ENCODE results near the gene ZNF320.
A peak's percentile ranks its signal among the peaks of the same experiment; 100 is the strongest.
"Not testable (repeated sequence)": the region's sequence is repeated elsewhere in the genome, so short reads cannot be mapped to it uniquely, and the experiment has no call there.

Gene ZNF320

GRCh38 chr19:52917531-52917930 is 20.1 kb upstream of the ZNF320 start:
- DNase-seq: no peak

DNA sequence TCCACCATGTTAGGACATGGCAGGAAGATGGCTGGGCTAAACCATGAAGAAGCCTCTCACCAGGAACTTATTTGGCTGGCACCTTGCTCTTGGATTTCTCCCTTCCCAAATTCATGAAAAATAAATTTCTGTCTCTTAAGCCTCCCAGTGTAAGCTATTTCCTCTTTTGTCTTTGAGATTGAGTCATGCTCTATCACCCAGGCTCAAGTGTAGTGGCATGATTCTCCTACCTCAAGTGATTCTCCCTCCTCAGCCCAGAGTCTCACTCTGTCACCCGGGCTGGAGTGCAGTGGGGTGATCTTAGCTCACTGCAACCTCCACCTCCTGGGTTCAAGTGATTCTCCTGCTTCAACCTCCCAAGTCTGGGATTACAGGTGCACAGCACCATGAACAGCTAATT is 13.2 kb upstream of the ZNF320 start:
- DNase-seq: no peak

DNA sequence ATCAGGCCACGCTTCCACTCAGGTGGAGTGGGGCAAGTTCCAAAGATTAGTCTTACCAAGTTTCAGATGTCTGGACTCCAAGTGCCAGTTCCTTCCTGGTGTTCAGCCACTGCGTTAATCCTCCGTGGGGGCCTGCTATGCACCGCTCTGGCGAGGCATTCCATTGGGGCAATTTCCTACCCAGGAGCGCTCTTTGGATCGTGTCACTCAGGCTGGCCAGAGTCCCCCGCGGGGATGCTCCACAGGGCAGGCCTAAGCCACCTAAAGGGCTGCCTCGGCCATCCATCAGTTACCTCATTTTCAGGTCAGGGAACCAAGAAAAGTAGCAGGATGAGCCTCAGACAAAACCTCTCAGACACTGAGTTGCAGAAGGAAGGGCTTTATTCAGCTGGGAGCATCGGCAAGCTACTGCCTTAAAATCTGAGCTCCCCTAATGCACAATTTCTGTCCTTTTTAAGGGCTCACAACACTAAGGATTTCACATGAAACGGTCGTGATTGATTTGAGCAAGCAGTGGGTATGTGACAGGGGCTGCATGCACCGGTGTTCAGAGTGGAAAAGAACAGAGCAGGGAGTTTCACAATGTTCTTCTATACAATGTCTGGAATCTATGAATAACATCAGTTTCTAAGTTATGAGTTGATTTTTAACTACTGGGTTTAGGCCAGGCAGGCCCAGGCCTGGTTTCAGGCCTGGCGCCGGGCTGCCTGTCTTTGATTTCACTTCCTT is 6.8 kb upstream of the ZNF320 start:
- DNase-seq: not testable (repeated sequence)

- DNase-seq: no peak
These were observed 4.4 kb upstream of the ZNF320 start for GRCh38 chr19:52901842-52902241.

GRCh38 chr19:52898596-52898995 is 1.2 kb upstream of the ZNF320 start:
- not testable (repeated sequence) for DNase-seq

DNA sequence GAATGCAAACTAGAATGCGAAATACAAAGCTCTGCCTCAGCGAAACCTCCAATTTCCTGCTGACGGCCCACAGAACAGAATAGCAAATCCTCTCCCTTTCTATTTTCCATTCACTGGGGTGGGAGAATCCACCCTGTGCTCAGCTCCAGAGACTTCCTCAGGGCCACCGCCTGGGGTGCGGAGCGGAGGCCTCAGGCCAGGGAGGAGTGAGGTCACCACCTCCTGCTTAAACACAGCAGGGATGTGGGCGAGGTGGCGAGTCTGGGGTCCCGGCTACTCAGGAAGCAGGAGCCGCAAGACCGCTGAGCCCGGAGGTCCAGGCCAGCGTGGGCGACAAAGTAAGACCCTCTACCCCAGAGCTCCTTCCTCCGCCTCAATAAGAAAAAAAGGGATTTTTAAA is 666 bp upstream of the ZNF320 start:
- no peak for DNase-seq

DNA sequence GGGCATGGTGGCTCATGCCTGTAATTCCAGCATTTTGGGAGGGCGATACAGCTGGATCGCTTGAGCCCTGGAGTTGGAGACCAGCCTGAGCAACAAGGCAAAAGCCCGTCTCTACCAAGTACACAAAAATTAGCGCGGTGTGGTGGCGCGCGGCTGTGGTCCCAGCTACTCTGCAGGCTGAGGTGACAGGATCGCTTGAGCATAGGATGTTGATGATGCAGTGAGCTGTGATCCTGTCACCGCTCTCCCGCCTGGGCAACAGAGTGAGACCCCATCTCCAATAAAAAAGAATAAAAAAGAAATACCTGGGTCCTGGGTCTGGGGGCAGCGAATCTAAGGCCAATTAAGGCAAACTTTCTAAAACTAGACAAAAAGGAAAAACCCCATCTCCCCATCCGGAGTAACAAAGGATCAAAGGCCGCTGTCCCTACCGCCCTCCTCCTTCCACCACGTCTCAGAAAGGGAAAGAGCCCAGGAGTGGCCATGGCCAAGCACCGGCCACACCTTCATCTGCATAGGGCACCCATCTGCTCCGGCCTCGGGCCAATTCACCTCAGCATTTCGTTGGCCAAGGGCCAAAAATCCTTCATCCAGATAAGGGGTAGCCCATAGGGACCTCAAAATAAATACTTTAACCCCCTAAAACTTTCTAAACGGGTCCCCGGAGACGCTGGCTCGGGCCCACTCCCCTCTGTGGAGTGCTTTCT is 851 bp downstream of the ZNF320 start:
- DNase-seq: peak; percentile 23

DNA sequence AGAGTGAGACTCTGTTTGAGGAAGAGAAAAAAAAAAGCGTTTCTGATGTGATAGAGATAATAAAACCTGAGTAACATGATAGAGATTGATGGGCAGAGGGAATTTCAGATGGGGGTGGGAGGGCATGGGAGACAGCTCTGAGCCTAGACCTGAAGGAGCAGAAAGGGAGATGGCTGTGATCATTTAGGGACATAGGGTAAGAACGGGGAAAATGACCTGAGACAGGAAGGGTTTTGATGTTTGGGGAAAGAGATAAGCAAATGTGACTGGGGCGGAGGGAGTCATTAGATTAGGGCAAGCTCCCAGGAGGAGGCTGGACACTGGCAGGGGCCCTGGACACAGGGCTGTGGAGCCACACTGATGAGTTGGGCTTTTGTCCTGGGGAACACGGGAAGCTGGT is 6.1 kb downstream of the ZNF320 start:
- DNase-seq: no peak

DNA sequence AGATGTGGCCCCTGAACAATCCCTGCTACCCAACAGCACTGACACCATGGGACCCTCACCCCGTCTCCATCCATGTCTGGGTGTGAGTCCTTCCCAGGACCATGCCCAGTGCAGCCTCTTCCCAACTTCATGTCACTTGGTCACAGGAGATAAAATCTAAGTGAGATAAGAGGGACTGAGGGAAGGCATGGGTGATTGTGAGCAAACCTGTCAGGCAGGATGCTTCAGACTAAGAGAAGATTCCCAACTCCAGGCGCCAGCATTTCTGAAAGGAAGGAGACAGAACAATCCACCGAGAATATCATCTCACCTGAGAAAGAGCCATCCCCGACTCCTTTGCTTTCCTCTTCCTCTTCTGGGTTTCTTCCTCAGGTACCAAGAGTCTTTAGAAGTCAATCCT is 7.5 kb downstream of the ZNF320 start:
- no peak for DNase-seq

- no peak for DNase-seq
These were observed 8.4 kb downstream of the ZNF320 start for GRCh38 chr19:52889076-52889475.

GRCh38 chr19:52880895-52881389 is 16.5 kb downstream of the ZNF320 start:
- no peak for DNase-seq

- DNase-seq: not testable (repeated sequence)
These were observed 24.4 kb downstream of the ZNF320 start for GRCh38 chr19:52872996-52873395.

- DNase-seq: no peak
These were observed 26.0 kb downstream of the ZNF320 start for GRCh38 chr19:52871466-52871865.

DNA sequence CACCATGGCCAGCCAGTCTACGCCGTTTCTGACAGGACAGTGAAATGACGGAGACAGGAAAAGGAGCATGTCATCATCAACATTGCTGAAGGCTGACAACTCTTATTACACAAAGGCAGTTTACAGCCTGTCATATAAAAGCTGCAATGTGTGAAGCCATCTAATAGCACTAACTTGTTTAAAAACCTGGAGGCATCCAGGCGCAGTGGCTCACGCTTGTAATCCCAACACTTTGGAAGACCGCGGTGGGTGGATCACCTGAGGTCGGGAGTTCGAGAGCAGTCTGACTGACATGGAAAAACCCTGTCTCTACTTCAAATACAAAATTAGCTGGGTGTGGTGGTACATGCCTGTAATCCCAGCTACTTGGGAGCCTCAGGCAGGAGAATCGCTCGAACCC is 29.4 kb downstream of the ZNF320 start:
- not testable (repeated sequence) for DNase-seq

DNA sequence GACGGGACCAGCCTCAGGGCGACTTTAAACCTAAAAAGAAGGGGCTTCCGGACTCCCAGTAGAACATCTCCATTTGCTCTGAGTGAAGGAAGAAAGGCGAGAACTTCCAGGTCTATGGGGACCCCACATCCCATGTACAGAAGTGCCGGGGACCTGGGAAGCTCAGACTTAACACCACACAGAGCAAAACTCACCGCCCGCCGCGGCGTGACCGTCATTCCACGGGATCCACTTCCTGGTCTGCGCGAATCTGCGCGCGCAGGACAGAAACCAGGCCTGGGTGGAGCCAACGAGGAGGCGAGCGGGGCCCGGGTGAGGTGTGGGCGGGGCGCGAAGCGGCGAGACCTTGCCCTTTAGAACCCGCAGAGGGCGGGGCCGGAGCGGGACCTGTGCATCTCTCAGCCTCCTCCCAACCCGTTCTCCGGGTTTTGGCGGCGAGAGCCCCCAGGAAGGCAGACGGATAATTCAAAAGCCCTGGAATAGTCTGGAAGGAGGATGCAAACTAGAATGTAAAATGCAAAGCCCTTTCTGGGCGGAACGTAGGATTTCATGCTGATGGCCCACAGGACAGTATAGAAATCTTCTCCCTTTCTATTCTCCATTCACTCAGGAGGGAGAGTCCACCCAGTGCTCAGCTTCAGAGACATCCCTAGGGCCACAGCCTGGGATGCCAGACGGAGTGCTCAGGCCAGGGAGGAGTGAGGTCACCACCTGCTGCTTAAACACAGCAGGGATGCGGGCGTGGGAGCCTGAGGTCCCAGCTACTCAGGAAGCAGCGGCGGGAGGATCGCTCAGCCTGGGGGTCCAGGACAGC is 39.9 kb downstream of the ZNF320 start, which contains the start of gene ZNF468:
Gene ZNF468 (minus strand): TSS at position 242 of the 814 bp plus-strand sequence. CDS start 3,347 bp downstream, outside the sequence.
- peak; percentile 72 for DNase-seq

DNA sequence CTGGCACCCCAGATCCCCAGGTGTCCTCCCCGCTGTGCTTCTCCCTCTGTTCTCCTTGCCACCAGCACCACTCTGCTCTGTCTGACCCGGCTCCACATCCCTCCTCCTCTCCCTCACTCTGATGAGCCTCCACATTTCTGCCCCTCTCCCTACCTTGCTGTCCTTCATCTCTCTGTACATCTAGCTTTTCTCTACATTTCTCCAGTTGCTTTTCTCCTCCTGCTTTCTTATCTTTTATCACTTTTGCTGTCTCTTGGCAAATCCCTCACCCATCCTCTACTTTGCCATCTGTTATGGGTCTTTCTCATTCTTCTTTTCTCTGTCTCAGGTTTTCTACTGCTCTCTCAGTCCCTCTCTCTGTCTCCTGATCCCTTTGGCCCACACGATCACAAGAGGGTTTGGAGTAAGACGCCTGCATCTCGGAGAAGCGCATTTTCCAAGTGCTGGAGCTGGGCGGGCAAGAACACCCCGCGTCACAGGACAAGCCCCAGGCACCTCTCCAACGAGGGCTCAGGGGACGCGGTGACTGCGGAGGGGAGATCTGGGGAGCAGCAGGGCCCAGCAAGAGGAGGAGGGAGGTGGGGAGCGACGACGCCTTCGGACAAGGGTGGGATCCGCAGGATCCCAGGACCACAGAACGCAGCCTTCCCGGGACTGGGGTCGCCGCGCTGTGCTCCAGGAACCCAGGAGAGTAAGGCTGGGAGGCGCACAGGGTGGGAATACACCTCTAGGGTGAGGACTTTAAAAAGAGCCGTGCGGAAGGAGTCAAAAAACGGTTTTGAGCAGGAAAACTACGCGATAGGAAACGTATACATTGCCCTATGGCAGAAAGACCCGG is 40.7 kb downstream of the ZNF320 start:
- DNase-seq: not testable (repeated sequence)

All from NCI-H748 treated with DMSO at 0.1 percent for 48 hours (cell line).